Measurements from ENCODE around the gene VSX2. TPM values are rescaled to one million over a fixed set of nuclear protein-coding genes. Genes with fewer than 3 reads are reported as not detected.

The VSX2 gene
- total RNA-seq, 1 donor from 2014 or later, result not detected

DNA sequence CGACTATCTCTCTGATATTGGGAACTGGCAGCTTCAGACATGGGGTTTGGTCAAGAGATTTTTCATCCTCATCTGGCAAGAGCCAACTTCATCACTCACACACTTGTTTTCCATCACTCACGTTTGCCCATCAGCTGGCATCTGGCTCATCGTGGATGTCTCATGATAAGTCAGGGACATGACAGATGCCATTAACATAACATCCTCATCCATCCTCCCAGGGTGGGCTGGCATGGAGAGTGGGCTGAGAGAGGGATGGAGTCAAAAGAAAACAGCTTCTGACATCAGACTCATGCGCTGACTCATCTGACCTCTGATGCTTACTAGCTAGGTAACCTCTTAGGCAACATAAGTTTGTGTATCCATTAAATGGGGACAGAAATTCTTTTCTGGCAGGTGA is 1.8 kb upstream of the VSX2 start:
- Mint-ChIP-seq H3K4me3 (ENCODE audit: unreplicated experiment) (no peak overlapping the region), H3K4me1 (ENCODE audit: low read depth, unreplicated experiment) (no peaks in the 10 kb centered on the region), H3K27ac (ENCODE audit: unreplicated experiment) (no peak overlapping the region), H3K27me3 (ENCODE audit: low read depth, unreplicated experiment) (peaks cover 74% of the 10 kb centered on the region), H3K36me3 (ENCODE audit: low read depth, unreplicated experiment) (no peaks in the 10 kb centered on the region), H3K9me3 (ENCODE audit: unreplicated experiment) (peaks cover 19% of the 10 kb centered on the region)
- H3K9me3 ChIP-seq (ENCODE audit: insufficient read depth, low read depth, low read length), result no peaks in the 10 kb centered on the region
- peaks cover 10% of the 10 kb centered on the region for H4K20me1 ChIP-seq (ENCODE audit: insufficient read depth, low read length)
- no peaks in the 10 kb centered on the region for H3K36me3 ChIP-seq (ENCODE audit: insufficient read depth, low read length)
- H3K4me1 ChIP-seq (ENCODE audit: insufficient read depth, low read length), result no peaks in the 10 kb centered on the region
- H2AFZ ChIP-seq (ENCODE audit: low read depth, low read length), result no peak overlapping the region
- no peaks in the 10 kb centered on the region for H3K79me2 ChIP-seq (ENCODE audit: insufficient read depth, low read length)
- H3K27ac ChIP-seq (ENCODE audit: low read depth, low read length), result no peak overlapping the region
- FAIRE-seq, result no peak
- H3K9ac ChIP-seq (ENCODE audit: low read length), result no peak overlapping the region
- no peak overlapping the region for H3K4me2 ChIP-seq (ENCODE audit: low read length)
- peaks cover 68% of the 10 kb centered on the region for H3K27me3 ChIP-seq (ENCODE audit: insufficient read depth, low read length)
- H3K4me3 ChIP-seq (ENCODE audit: insufficient read depth, low read depth, low read length), result no peak overlapping the region
- TF ChIP-seq, protein P1, sequence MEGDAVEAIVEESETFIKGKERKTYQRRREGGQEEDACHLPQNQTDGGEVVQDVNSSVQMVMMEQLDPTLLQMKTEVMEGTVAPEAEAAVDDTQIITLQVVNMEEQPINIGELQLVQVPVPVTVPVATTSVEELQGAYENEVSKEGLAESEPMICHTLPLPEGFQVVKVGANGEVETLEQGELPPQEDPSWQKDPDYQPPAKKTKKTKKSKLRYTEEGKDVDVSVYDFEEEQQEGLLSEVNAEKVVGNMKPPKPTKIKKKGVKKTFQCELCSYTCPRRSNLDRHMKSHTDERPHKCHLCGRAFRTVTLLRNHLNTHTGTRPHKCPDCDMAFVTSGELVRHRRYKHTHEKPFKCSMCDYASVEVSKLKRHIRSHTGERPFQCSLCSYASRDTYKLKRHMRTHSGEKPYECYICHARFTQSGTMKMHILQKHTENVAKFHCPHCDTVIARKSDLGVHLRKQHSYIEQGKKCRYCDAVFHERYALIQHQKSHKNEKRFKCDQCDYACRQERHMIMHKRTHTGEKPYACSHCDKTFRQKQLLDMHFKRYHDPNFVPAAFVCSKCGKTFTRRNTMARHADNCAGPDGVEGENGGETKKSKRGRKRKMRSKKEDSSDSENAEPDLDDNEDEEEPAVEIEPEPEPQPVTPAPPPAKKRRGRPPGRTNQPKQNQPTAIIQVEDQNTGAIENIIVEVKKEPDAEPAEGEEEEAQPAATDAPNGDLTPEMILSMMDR (IDR thresholded peaks at IDR 0.05; ENCODE audit: insufficient read depth, low read depth, low read length), result no peak
- TF ChIP-seq EZH2 (IDR thresholded peaks at IDR 0.05; ENCODE audit: insufficient read depth, low read length), result no peak
- no peak for DNase-seq (ENCODE audit: low read depth)

DNA sequence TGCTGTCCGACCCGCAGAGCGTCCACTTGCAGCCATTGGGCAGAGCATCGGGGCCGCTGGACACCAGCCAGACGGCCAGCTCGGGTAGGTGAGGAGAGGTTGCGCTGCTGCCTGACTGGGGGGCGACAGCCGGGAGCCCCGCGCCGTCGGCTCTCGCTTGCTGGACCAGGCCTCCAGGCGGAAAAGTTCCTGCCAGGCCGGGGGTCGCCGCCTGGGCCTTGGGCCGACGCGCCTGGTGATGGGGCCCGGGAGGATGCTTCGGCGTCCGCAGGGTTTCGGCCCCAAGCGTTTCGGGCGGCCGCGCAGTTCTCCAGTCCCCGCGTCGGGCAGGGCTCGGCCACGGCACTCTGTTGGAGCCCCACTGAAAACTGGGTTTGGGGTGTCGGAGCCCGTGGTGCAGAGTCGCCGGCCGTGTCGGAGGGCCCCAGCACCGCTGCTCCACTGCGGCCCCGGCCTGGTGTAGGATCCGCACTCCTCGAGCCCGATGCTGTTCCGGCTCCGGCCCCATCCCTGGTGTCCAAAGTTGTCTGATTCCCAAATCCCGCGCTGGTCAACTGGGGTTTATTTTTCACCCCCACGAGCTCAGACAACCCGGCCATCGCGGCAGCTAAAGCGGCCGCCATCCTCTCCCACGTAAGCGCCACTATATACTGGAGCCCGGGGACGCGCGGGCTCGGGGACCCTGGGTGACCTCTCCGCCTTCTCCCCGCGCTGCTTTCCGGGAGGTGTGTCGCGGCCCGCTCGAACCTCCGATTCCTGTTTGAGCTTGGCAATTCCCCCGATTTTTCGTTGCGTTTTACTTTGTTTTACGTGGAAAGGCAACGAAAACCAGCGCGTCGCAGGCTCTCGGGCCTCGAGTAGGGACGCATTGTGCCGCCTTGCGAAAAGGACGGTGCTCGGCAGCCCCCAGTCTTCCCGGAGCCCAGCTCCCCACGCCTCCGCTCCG is 872 bp downstream of the VSX2 start:
- no peak overlapping the region for H3K27ac Mint-ChIP-seq (ENCODE audit: unreplicated experiment)
- Histone ChIP-seq H3K4me3 (ENCODE audit: insufficient read depth, low read depth, low read length) (no peak overlapping the region), H3K27me3 (ENCODE audit: insufficient read depth, low read length) (peaks cover 86% of the 10 kb centered on the region), H2AFZ (ENCODE audit: low read depth, low read length) (peak overlapping the region; percentile 18), H3K4me1 (ENCODE audit: insufficient read depth, low read length) (no peaks in the 10 kb centered on the region), H3K4me2 (ENCODE audit: low read length) (peak overlapping the region; percentile 10), H3K79me2 (ENCODE audit: insufficient read depth, low read length) (no peaks in the 10 kb centered on the region), H4K20me1 (ENCODE audit: insufficient read depth, low read length) (peaks cover 10% of the 10 kb centered on the region), H3K9me3 (ENCODE audit: insufficient read depth, low read depth, low read length) (no peaks in the 10 kb centered on the region), H3K9ac (ENCODE audit: low read length) (no peak overlapping the region), H3K27ac (ENCODE audit: low read depth, low read length) (no peak overlapping the region), H3K36me3 (ENCODE audit: insufficient read depth, low read length) (no peaks in the 10 kb centered on the region)
- H3K4me1 Mint-ChIP-seq (ENCODE audit: low read depth, unreplicated experiment), result no peaks in the 10 kb centered on the region
- H3K27me3 Mint-ChIP-seq (ENCODE audit: low read depth, unreplicated experiment), result peaks cover 80% of the 10 kb centered on the region
- peaks cover 8% of the 10 kb centered on the region for H3K9me3 Mint-ChIP-seq (ENCODE audit: unreplicated experiment)
- DNase-seq (ENCODE audit: low read depth) (no peak), FAIRE-seq (no peak)
- no peak overlapping the region for H3K4me3 Mint-ChIP-seq (ENCODE audit: unreplicated experiment)
- no peaks in the 10 kb centered on the region for H3K36me3 Mint-ChIP-seq (ENCODE audit: low read depth, unreplicated experiment)
- TF ChIP-seq, protein P1 (IDR thresholded peaks at IDR 0.05; ENCODE audit: insufficient read depth, low read depth, low read length), result no peak
- peak; percentile 98 for TF ChIP-seq EZH2 (IDR thresholded peaks at IDR 0.05; ENCODE audit: insufficient read depth, low read length)
